ENCODE data around the gene BTBD10.

BTBD10 gene

DNA sequence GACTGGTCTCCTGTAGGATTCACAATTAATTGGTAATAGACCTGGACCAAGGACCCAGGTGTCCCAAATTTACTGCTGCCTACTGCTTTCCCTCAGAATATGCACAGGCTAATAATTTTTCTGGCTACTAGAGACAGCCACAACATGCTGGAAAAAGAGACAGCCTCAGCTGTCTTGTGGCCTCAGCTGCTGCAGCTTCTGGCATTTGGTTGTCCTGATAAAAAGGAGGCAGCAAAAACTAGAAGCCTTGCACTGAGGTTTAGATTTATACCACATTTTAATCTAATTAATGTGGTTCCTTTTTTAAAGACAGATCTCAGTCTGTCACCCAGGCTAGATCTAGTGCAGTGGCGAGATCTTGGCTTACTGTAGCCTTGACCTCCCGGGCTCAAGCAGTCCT lies 89.8 kb downstream of the BTBD10 start:
- DNase-seq: no peak

DNA sequence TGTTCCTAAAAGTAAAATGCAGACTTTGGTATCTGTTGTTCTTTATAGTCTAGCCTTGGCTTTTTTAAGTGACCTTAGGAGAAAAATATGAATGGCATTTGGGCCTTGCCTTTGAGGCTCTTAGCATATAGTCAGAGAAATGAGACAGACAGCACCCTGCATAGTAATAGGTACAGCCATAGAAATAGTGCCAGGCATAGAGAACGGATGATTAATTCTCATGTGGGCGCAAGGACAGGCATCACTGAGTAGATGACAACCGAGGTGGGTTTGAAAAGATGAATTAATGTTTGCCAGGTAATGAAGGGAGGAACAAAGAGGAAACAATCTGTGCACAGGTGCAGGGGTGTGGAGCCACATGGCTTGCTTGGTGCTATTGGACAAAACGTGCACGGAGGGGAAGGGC lies 95.0 kb downstream of the BTBD10 start:
- DNase-seq: no peak

- no peak for DNase-seq
Measured at GRCh38 chr11:13367115-13367514, 95.9 kb downstream of the BTBD10 start.

DNA sequence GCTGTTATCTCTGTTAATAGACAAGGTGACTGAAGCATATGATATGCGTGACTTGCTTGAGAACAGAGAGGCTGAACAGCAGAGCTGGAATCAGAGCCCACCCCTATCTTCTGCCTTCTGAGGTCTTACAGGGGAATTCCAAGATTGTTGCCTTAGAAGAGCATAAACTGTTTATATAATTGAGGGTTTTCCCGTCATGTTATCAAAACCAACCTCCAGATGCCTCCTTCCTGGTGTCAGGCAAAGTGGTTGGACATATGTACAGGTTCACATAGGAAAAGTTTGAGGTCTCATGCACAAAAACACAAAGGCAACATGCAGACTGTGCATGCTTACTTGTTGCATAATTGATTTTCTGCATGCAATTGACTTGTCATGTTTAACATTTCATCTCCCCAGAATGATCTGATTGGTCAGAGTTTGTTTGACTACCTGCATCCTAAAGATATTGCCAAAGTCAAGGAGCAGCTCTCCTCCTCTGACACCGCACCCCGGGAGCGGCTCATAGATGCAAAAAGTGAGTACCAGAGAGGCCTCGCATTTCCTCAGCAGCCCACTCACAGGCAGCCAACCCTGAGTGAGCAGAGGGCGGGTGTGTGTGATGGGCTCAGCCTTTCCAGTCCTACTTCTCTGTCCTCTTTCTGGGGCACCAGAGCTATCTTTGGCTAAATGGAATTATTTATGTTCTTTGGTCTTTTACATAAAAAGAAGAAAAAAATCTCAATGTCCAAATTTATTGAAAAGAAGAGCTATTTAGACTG lies 96.6 kb downstream of the BTBD10 start:
- no peak for DNase-seq

GRCh38 chr11:13364388-13364787 lies 98.6 kb downstream of the BTBD10 start:
- DNase-seq: no peak

GRCh38 chr11:13362596-13363109 lies 100.4 kb downstream of the BTBD10 start:
- no peak for DNase-seq

DNA sequence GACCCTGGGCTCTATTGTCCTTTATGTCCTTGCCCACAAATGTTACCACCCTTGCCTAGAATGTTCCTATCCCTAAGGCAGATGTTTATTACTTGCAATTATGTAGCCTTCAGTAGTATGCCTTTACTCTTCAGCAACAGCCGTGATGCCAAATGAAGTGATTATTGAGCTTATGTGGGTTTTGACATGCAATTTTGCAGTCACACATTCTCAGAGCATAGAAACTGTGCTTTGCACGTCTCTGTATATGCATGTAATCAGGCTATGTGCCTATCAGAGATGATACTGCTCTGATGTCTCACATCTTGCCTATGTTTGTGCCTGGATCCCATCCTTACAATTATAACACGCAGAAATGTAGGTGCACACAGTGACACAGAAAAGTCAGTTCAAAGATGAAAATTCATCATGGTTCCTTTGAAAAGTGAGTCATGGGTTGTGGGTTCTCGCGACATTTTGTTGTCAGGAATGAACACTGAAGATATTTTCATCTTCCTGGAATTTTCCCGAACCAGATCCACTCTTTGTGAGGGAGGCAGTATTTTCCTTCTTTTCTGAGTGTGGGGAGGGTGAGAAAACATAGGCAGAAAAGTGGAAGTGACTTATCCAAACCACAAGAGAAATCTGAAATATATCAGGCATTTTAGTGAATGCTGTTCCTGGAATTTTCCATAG lies 104.3 kb downstream of the BTBD10 start:
- DNase-seq: no peak

GRCh38 chr11:13357232-13357631 lies 105.8 kb downstream of the BTBD10 start:
- DNase-seq: no peak

GRCh38 chr11:13355191-13355590 lies 107.8 kb downstream of the BTBD10 start:
- no peak for DNase-seq

GRCh38 chr11:13354335-13354734 lies 108.7 kb downstream of the BTBD10 start:
- no peak for DNase-seq

- DNase-seq: no peak
Measured at GRCh38 chr11:13352711-13353110, 110.3 kb downstream of the BTBD10 start.

GRCh38 chr11:13349581-13349980 lies 113.4 kb downstream of the BTBD10 start:
- no peak for DNase-seq

DNA sequence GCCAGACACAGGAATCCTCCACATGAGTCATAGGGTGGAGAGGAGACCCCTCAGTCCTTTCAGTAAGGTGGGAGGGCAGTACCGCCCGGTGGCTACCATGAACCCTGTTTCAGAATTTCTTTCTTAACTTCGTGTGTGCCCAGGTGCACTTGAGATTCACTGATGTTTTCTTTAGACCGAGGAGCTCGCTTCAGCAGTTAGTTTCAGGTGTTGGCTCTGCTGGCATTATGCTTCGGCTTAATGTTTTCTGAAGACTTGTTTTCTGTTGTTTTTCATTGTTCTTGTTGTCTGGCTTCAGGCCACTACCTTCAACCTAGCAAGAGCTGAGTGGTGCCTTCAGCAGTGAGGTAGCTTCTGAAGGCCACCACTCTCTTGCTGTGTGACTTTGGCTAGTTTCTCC lies 114.0 kb downstream of the BTBD10 start:
- no peak for DNase-seq

GRCh38 chr11:13348305-13348704 lies 114.7 kb downstream of the BTBD10 start:
- DNase-seq: no peak

DNA sequence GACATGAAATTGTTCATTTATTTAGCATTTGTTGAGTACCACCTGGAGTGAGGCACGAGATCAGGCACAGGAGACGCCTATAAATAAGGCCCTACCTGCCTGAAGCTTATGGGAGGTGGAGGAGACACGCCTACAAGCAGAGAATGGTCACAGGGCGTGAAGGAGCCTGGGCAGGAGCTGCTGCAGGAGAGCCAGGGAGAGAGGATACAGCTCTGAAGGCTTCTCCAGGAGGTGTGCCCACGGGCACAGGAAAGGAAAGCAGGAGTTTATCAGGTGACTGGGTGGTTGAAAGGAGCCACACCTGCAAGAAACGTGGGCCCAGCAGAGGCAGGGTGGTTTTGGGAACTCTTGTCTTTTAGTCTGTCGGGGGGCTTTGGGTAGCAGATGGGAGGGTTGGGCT lies 115.1 kb downstream of the BTBD10 start:
- no peak for DNase-seq

DNA sequence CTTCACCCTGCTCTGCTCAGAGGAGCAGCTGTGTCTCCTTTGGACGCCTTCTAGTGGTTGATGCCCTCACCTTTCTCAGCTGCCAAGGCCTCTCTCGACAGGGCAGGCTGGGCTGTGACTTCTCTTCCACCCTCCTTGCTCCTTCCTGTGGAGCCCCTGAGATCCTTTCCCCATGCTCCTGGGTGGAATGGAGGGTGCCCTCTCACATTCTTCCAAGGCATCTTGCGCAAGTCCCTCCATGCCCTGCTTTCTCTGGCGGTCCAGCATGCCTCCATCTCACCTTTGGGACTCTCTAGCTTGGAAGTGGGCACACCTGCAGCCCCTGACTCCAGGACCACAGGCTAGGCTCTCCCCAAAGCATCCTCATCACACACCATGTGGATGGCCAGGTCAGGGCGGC lies 116.6 kb downstream of the BTBD10 start:
- no peak for DNase-seq

- no peak for DNase-seq
Measured at GRCh38 chr11:13344818-13345217, 118.2 kb downstream of the BTBD10 start.

DNA sequence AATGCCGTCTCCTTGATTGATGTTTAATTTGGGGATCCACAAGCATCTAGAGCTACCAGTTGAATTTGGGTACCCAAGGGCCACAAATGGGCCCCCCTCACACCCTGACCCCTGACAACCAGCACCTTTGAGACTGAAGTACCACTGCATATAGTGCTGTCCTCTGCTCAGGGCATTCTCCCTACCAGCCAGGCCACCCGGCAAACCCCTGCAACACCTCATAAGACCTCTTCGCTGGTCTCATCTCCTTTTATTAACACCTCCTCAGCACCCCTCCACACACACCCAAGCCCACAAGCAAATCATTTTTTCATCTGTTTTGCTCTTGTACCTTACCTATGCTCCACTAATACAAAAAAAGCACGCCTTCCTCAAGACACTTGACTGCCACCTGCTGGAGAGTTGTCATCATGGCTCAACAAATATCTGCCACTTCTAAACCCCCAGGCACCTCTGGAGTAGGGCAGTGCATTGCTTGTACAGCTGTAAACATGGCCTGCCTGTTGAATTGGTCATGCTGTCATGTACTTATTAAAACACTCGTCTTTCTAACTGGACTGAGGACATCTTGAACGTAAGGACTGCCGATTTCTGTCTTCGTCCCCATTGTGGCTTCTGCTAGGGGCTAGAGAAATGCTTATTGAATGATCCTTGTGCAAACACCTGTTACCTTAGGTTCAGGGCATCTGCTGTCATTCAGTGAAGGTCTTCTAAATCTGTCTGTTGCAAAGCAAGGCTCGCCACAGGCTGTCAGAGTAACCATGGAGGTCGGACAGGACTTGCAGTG lies 118.9 kb downstream of the BTBD10 start:
- no peak for DNase-seq

GRCh38 chr11:13343067-13343466 lies 120.0 kb downstream of the BTBD10 start:
- DNase-seq: no peak

- DNase-seq: no peak
Measured at GRCh38 chr11:13341026-13341425, 122.0 kb downstream of the BTBD10 start.

DNA sequence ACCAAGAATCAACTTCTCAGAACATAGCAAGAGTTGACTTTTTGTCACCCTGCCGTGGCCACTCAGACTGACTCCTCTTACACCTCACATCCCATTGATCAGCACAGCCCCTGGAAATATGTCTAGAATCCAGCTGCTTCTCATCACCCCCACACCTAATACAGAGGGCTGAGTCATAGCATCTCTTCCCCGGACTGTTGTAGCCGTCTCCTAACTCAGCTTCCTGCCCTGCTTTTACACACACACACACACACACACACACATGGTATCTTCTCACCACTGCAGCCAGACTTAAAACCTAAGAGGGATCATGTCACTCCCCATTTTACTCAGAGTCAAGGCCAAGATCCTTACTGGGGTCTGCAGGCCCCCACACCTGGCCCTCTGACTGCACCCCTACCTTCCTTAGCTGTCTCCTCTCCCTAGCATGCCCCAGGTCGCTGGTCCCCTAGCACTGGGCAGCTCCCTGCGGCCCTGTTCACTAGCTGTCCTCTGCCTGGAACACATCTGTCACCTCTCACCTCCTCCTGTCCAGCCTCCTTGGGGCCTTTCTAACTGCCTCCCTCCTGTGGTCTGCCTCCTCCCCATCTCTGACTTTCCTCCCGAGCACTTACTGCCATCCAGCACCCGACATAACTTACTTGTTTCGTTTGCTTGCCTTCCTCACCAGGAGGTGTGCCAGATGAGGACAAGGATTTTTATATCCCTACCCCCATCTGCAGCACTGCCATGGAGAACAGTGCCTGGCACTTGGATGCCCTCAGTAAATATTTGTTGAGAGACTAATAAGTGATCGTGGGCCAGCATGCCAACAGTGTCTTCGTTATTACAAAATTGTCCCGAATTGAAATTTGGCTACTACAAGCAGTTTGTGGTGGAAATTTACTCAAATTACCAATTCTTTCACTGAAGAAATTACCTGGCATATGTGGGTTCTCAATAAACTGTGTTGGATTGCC lies 123.5 kb downstream of the BTBD10 start:
- no peak for DNase-seq

- DNase-seq: no peak
Measured at GRCh38 chr11:13338427-13339069, 124.5 kb downstream of the BTBD10 start.
